ENCODE measurements around the gene NELL1. TPM values are rescaled to one million over a fixed set of nuclear protein-coding genes. Genes with fewer than 3 reads are reported as not detected.

The NELL1 gene
- total RNA-seq, 1 experiment from 2014 or later: 0.22 TPM

GRCh38 chr11:21561581-21561980 is 892.2 kb downstream of the NELL1 start:
- Histone ChIP-seq H2AK5ac (ENCODE audit: insufficient read length, low read length) (no peak overlapping the region), H3K23ac (ENCODE audit: insufficient read length, low read depth, low read length) (no peak overlapping the region), H3K79me1 (ENCODE audit: insufficient read depth, low read depth, low read length, poor library complexity, severe bottlenecking) (no peaks in the 10 kb centered on the region), H3K4me2 (ENCODE audit: insufficient read depth, insufficient read length, low read length) (no peak overlapping the region), H3K18ac (ENCODE audit: insufficient read length, low read depth, low read length) (no peak overlapping the region), H3K14ac (ENCODE audit: insufficient read depth, low read length) (no peak overlapping the region), H3K4me1 (ENCODE audit: insufficient read depth, low read length) (no peaks in the 10 kb centered on the region; the same call in 1 of the 2 replicates), H3K9me3 (ENCODE audit: control insufficient read depth, low read depth, low read length) (no peaks in the 10 kb centered on the region), H3K79me2 (ENCODE audit: insufficient read depth, low read length) (no peaks in the 10 kb centered on the region), H3T11ph (ENCODE audit: low read length) (no peak overlapping the region), H2BK15ac (ENCODE audit: low read depth, low read length) (no peak overlapping the region), H3K9ac (ENCODE audit: extremely low read depth, insufficient read length, low read length) (no peak overlapping the region), H2BK5ac (ENCODE audit: insufficient read length, low read length) (no peak overlapping the region), H3K23me2 (ENCODE audit: insufficient read length, low read depth, low read length, poor library complexity, severe bottlenecking) (no peaks in the 10 kb centered on the region), H2BK20ac (ENCODE audit: low read depth, low read length, poor library complexity, severe bottlenecking) (no peak overlapping the region), H3K56ac (ENCODE audit: insufficient read length, low read depth, low read length) (no peak overlapping the region), H3K27ac (ENCODE audit: insufficient read length, low read depth, low read length) (no peak overlapping the region), H2AFZ (ENCODE audit: low read length) (no peak overlapping the region), H3K27me3 (ENCODE audit: insufficient read depth, low read length) (no peaks in the 10 kb centered on the region), H3K4ac (ENCODE audit: low read depth, low read length) (no peak overlapping the region), H4K91ac (ENCODE audit: insufficient read length, low read depth, low read length) (no peak overlapping the region), H2BK120ac (ENCODE audit: low read depth, low read length, poor library complexity, severe bottlenecking) (no peak overlapping the region), H4K20me1 (ENCODE audit: control insufficient read depth, insufficient read depth, insufficient read length) (no peaks in the 10 kb centered on the region), H2BK12ac (ENCODE audit: insufficient read length, low read depth, low read length) (no peak overlapping the region), H4K5ac (ENCODE audit: insufficient read length, low read depth, low read length) (no peak overlapping the region), H4K8ac (replicated peaks; ENCODE audit: insufficient read length, low read depth, low read length) (no peak overlapping the region)
- no peak for TF ChIP-seq CTCF (conservative IDR thresholded peaks at IDR 0.05)
- Mint-ChIP-seq H3K27me3 (ENCODE audit: low read depth) (no peaks in the 10 kb centered on the region), H3K4me3 (no peak overlapping the region), H3K27ac (no peak overlapping the region), H3K36me3 (ENCODE audit: insufficient read depth in 1 of 3, low read depth in 3 of 3) (no peaks in the 10 kb centered on the region), H3K4me1 (peaks cover 6 to 10% of the 10 kb centered on the region in 2 experiments; a peak in 3 of 4 replicates), H3K9me3 (no peaks in the 10 kb centered on the region)
- WGBS (ENCODE audit: extremely low coverage, insufficient read length, low lambda C conversion rate): no CpG with 5 or more reads among the region's 1 CpG
- no peak for DNase-seq

All from H9 (cell line).